ENCODE data around the gene PDE4D.

Gene PDE4D

DNA sequence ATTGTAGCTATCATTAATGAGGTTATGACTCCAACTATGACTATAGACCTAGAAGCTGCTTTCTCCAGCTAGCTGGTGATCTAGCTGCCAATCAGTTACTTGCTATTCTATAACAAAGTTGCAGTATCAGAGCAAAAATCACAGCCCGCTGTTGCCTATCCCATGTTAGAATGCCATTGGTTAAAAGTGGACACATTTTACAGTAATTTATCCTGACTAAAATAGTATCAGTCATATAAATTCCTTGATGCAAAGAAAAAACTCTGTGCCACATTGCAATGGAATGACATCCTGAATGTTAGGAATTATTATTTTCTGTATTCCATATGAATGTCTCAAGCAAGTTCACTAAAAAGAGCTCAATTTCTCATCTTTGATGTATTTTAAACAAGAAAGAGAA, 626.5 kb downstream of the PDE4D start:
- no peak for DNase-seq

DNA sequence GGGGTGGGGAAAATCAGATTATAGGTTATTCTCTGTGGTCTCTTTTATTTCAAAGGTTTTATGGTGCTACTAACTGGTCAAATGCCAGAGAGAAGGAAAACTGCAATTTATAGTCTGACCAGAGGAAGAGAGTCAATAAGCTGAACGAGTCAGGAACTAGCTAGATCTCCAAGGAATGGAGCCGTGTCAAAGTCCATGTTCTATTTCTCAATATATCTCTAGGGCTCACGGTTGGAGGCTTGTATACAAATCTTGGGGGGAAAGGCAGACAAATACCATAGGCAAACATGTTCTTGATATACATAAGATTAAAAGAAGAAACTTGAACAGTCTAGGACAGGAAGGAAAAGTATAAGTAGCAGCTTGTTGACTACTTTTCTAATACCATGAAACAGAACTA, 627.1 kb downstream of the PDE4D start:
- DNase-seq, result no peak

DNA sequence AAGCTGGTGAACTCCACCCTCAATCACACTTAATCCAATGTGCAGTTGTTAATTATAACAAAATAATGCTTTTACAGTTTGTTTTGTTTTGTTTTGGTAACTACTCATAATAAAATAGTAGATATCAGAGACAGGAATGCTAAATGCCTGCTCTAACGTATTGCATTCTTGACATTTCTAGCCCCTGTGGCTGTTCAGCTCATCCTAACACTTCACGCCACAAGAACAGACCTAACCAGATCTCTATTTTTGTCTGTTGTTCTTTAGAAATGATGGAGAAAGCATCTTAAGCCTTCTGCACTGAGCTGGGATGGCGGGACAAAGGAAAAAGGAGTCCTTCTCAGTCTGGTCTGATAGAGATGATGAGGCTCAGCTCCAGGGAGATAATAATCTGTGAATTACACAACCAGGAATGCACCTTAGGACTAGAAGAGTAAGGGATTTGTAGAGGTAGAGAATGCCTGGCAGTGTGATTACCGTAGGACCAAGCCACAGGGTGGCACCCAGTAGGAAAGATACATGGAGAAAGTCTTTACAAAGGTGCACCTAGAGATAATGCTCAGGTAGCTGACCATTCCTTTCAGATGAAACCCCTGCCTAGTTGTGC, 628.8 kb downstream of the PDE4D start:
- DNase-seq, result no peak

DNA sequence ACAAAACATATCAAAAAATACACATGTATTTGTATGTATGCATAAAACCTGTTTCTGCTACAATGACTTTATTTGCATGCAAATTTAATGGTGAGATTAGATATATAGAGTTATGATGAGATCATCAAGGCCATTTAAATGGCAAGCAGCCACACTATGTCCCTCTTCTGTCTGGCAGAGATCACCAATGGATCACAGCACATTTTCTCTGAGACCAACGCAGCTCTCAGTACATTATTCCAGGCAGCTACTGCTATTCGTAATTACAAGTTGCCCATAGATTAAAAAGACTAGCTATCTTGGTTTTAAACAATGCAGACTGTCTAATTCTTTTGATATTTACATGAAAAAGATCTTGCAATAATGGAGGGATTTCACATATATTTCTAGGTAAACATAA, 629.5 kb downstream of the PDE4D start:
- no peak for DNase-seq

DNA sequence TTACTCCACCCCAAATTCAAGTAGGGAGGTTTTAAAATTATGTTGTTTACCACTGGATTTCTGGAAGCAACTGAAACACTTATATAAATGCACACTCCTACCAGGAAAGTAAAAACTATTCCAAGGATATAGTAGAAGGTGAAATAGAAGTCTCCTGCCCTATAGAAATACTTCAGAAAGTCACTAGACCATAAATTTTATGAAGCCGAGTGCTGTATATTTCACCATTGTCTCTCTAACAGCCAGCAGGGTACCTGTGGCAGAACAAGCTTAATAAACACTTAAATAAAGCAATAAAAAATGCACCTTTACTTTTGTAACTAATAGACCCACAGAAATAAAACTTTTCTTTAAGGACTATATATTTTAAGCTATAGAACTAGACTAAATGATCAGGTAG, 631.6 kb downstream of the PDE4D start:
- no peak for DNase-seq

DNA sequence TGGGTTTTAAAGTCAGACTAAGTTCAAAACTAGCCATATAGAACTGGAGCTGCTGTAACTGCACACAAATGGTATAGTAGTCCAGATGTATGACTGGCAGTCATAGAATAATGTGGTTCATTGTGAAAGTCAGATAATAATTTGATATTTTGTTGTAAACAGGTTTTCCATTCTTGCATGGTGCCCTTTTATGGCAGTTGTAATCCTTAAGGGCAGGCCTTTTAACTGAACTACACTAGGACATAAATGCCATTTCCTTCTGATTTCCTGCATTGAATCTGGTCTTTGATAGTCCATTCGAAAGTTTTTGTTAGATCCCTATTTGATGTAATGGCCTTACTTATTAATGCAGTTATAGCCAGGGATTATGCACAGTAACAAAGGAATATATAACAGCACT, 632.6 kb downstream of the PDE4D start:
- DNase-seq, result no peak

DNA sequence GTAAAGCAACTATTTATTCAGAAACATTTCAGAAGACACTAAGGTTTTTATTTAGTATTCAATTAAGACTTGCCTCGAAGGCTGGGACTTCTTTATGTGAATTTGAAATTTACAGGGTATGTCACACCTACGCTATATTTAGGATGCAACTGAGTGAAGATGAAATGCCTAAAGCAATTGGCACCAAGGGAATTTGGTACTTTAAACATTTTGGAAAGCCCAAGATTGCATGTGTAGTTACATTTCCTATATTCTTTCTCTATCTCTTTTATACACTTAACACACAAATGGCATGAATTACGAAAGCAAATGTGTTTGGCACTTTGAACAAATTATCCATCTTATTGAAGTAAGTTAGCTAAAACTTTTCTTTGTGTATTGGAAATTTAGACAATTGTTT, 633.3 kb downstream of the PDE4D start:
- DNase-seq, result no peak

DNA sequence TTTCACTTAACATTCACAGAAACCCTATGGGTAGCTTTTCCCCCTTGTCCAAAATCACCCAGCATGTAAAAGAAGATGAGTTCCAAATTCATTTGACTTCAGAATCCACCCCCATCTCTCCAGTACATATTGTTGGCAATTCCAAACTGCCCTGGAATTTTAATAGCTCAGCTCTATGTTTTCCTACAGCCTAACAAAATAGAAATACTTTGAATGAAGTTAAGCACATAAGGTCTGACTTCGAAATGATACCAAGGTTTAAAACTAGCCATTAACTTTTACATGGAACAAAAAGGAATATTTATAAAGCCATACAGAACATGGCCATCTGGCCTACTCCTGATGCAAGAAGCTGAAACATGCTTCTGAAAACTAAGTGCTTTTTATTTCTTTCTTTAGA, 634.3 kb downstream of the PDE4D start:
- no peak for DNase-seq

DNA sequence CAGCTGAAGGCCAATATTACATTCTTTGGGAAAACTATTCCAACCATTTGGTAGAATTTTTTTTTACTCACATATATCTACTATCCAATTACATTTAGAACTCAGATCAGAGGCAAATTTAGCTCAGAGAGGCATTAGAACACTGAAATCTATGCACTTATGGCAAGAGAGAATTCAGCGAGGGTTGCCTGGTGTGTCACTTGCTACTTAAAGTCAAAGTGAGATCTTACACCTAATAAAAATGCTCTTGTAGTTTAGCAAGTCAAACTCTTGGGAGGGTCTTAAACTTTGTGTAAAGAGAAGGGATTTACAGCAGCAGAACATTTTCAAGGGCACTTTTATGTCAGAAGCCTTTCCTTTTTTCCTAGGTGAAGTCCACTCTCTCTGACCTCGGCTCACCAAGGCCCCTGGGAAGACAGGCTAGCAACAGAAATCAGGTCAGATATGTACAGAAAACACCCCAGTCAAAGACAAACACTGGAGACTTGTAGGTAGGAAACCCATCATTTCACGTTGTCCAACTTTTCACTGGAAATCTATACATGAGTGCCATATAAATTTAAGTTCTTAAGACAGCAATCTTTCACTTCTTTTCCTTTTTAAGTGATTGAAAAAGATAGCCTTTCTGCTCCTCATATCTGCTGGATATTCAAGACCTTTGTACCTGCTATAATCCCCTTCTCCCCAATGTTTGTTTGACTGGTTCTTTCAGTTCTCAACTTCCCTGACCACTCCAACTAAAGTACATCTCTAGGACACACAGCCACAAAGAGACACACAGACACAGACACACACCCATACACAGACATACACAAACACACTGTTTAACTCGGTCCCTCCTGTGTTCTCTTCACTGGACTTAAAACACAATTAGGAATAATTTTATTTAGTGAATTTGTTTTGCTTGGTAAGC, 635.8 kb downstream of the PDE4D start:
- DNase-seq, result no peak

DNA sequence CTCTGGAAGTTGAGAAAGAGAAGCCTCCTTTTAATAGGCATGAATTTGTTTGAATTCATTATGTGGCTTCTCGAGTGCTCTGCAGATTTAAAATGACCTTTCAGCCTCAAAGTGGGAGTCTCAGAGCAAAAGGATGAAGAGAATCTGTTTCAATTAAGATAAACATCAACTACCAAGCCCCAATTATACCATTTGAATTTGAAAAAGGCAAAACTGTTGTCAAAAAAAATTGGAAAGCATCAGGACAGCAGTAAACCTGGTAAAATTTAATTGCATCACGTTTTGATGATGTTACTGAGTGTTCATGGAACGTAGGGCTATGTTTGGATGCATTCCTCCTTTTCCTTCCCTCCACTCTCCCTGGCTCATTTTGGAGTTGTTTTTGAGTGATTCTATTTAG, 637.2 kb downstream of the PDE4D start:
- DNase-seq, result no peak

DNA sequence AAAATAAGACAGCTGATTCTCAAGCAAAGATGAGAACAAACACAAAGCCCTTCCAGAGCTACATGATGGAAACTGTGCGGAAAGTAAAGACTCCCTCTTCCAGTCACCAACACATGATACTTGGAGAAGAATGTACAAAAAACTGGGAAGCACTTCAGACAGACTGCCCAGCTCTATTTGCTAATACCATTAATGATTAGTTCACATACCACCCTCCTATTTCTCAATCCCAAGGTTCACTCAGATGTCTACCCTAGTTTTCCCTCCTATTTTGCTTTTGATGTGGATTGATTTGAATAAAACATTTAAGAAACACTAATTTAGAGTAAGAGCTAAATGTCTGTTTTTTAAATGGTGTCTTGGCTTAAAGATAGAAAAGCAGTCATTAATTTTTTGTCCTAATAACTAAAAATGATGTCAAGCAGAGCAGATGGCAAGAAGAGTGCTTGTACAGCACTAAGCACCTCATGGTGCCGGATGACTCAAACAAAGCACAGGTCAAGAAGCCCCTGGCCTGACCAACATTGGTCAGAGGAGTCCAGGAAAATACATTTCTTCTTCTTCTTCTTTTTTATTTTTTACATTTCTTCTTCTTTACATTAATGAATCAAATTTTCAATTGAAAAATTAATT, 639.4 kb downstream of the PDE4D start:
- DNase-seq, result no peak

DNA sequence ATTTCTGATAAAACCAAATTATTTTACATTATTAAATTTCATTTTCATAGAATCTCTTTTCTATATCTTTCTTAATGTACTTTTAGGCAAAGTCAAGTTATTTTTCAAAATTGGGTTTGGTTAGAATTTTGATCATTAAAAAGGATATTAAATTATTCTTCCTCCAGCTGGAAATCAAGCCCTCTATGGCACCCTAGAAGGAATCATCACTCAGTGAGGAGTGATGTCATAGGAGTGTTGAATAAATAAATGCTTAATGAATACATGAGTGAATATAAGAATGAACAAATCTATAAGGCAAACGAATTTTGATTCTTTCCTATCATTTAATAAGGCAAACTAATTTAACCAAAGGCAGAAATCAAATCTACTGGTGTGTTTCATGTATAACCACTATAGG, 639.9 kb downstream of the PDE4D start:
- DNase-seq, result no peak

DNA sequence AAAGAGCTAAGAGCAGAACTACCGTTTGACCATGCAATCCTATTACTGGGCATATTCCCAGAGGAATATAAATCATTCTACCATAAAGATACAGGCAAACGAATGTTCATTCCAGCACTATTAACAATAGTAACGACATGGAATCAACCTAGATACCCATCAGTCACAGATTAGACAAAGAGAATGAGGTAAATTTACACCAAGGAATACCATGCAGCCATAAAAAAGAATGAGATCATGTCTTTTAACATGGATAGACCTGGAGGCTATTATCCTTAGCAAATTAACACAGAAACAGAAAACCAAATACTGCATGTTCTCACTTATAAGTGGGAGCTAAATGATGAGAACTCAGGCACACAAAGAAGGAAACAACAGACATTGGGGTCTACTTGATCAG, 641.9 kb downstream of the PDE4D start:
- no peak for DNase-seq

DNA sequence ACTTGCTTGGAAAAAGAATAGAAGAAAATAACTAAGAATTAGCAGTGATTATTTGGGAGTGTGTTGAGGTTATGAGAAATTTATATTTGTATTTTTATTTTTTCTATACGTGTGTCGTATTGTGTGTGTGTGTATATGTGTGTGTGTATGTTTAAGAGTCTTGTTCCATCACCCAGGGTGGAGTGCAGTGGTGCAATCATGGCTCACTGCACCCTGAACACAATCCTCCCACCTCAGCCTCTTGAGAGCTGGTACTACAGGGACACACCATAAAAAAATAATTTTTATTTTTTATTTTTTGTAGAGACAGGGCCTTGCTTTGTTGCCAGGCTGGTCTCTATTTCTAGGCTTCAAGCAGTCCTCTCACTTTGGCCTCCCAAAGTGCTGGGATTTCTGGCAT, 643.8 kb downstream of the PDE4D start:
- DNase-seq, result no peak

DNA sequence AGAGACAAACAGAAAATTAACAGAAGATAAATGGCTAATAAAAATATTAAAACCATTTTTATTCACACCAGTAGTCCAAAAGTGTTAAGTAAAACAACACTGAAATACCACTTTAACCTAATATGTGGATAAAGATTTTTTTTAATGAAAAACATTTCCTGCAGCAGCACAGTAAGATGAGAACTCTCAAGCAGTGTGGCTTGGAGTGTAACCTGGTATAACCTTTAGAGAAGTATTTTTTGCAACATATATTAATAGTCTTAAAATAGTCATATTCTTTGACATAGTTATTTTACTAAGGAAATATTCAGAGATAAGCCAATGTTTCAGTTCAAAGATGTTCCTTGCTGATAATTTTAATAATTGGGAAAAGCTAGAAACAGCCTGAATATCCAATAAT, 644.4 kb downstream of the PDE4D start:
- no peak for DNase-seq

DNA sequence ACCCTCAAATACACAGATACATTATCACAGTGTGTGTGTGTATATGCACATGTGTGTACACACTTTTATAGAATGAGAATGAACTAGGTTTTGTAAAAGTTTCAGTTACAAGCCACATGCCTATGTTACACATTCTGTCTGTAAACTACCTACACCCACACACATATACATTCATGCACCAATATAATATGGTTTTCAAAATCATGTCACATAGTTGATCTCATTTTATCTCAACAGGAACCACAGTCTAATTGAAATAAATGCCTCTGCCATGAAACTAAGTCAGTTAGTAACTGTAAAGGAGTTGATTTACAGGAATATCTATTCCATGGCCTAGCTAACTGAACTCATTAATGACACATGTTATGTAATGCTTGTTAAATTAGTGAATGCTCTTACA, 646.6 kb downstream of the PDE4D start:
- DNase-seq, result no peak

DNA sequence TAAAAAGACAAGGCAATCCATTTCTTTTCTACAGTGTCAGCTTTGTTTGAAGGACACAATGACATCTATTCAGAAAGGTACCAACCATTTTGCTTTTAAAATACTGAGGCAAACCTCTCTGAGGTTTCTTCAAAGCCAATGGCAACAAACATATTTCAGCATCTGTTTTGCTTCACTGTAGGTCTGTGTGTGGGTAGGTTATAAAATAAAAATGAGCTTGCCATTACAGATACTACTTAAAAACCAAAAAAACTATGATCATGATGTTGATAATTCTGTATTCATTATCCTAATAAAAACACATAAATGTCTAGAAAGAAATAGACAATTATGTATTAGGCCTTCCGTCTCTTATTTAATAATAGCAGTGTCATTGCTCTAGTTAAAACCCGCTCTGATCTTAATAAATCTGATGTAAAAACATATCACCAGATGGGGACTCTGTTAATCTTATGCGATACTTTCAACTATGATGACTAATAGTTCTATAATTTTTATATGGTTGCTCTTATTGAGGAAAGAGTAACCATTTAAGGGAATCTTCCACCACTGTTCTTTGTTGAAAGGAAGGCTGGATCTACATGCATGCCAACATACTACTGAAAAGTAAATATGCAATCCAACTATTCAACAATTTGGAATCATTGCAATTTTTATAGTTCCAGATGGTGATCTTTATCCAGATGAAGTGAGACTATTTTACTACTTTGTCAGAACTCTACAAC, 647.2 kb downstream of the PDE4D start:
- no peak for DNase-seq

DNA sequence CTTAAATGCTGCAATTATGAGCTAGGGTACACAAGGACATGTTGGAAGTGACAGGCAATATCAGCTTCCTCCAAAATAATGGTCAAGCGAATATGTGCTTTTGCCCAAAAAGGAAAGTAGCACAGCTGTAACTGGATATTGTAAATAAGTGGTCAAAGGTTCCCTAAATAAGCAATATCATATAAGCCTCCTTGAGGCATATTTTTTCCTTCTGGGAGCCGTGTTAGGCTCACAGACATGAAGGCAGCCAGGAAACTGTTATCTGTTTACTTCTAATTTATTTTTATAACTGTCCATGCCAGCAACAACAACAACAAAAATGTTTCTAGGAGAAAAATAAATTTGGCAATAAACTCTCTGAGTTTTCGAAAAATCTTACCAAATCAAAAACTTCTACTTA, 648.3 kb downstream of the PDE4D start:
- no peak for DNase-seq

DNA sequence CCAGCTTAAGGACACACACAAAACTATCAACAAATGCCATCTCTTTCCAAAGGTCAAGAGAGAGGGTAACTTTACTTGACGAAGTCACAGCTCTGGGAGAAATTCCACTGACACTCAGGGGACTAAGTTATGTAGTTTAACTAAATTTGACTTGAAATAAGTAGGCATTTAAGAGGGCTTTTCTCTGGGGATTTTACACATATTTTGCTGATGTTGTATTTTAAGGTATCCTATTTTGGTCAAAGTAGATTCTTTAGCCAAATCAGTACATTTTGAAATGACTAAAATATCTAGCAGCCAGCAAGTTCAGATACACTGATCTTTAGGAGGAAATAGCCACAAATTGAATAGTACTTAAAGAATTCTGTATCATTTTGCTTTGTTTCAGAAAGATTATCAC, 652.0 kb downstream of the PDE4D start:
- DNase-seq, result no peak

DNA sequence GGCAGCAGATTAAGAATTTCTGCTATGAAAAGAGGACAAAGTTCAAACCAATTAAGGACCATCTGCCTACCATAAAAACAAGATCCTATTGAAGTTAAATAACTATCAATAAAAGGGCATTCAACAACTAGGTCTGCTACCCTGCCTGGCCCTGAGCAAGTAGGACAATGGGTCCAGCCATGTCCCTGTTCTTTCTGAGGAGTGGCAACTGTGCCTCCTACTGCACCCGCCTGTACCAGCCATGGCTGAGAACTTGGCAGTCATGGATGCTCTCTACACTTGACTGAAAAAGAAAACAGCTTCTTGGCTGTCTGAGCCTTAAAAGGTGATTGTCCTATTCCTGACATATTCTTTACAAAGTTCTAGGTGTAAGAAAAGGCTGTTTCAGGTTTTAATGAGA, 652.4 kb downstream of the PDE4D start:
- DNase-seq, result no peak

DNA sequence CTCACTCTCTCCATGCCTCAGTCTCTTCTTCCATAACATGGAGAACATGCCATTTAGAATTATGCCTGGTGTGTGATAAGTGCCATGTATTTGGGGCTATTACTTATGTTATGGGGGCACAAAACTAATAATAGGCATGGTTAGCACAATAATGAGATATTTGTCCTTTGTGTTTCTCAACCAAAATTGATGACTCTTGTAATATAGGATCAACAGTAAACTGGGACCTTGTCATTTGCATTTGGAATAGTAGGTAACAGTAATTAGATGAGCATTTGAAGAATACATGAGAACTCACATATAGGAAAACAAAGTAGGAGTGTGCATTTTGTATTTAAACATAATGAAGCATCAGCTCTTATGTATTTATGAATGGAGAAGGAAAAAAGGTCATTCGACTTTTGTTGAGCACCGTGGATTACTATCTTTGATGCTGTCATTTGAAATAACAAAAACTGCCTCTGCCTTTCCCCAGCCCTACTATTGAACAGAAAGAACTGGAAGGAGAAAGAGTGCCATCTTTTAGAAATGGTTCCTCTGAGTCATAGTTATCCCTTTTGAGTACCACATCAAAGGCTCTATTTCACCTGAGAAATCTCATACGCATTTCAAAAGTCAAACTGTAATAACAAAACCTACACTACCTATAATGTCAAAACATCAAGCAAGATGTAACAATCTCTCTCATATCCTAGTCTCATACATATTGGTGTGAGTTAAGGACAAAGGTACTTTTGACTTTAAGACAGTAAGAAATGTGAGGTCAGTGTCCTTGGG, 655.2 kb downstream of the PDE4D start:
- no peak for DNase-seq

DNA sequence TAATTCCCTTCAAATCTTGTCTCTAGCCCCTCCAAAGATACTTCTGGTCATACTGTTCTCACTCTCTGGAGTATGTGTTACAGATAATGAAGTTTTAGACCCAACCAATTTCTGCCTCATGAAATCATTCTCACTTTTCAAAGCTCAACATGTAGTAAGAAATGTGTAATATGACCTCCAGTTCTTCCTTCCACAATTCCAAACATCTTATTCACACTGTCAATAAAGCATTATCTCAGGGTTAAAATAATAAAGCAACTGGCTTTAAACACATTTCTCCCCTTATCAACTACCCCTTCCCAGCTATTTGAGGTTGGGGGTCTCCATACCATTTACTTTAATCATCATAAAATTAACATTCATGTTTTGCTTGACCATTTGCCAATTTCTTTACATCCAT, 656.5 kb downstream of the PDE4D start:
- no peak for DNase-seq

DNA sequence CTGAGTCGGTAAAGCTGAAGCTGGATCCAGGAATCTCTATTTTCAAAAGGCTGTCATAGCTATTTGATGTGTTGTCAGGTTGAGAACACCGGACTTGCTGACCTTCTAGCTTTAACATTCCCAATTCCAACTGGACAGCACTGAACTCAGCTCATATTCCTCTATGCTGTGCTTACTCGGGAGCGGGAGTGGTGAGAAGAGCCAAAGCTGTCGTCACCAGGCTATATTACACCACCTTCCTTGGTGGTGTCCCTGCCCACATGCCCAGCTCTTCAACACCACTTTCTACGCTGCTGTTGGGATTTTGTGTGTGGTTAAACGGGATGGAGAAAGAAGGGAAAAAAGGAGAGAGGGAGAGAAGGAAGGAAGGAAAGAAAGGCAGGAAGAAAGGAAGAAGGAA, 657.1 kb downstream of the PDE4D start:
- no peak for DNase-seq

Measured in stimulated activated naive CD4-positive, alpha-beta T cell treated with Interleukin-2 at 50 U/mL for 16 hours (primary cell).